Testis (tissue), 2 donors: ENCODE measurements around the gene CNTD1.

Source experiments
- POLR2A ChIP-seq: fragments of 450-650 bp; IDR thresholded peaks from one replicate; pipeline ENCODE4 v1.6.1; 2017; ENCODE audit warnings: antibody characterized with exemption, mild to moderate bottlenecking, moderate library complexity
- TF ChIP-seq, protein P1 (sequence below), 3 experiments: fragments of 450-650 bp in 2 of 3; fragments of 200-600 bp in 1 of 3; sonication (generic) in 1 of 3; IDR thresholded peaks; one replicate each; pipeline ENCODE4 v1.5.1; 2016 to 2019; ENCODE audit warnings: antibody characterized with exemption in 3 of 3, mild to moderate bottlenecking in 2 of 3, moderate library complexity in 1 of 3

DNA sequence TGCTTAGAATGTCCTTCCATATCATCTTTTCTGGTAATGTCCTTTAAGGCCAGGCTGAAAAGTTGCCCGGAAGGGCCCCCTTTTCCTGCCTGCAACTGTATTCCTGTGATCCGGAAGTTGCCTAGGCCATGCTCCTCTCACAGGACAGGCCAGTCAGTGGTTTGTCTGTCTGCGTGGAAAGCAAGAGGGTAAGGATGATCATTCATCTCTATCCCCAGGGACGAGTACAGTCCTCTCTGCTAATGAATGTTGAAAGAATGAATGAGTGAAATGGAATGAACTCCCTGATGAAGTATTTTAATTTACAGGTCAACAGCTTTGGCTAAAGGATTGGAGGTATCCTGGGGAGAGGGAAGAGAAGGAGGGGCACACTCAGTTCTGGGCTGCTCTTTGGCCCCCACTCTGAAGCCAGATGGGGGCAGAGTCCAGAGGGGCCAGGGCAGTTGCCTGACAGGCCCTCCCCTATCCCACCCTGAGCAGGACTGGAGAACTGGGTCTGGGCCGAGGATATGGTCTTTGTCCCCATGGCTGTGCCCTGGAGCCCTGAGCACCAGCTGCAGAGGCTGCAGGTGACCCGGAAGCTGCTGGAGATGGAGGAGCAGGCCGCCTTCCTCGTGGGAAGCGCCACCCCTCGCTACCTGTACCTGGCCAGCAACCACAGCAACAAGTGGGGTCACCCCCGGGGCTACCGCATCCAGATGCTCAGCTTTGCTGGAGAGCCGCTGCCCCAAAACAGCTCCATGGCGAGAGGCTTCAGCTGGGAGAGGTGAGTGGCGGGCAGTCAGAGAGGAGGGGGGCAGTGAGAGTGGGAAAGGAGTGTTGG, 55.5 kb downstream of the CNTD1 start:
- TF ChIP-seq POLR2A, result no peak
- TF ChIP-seq, protein P1, sequence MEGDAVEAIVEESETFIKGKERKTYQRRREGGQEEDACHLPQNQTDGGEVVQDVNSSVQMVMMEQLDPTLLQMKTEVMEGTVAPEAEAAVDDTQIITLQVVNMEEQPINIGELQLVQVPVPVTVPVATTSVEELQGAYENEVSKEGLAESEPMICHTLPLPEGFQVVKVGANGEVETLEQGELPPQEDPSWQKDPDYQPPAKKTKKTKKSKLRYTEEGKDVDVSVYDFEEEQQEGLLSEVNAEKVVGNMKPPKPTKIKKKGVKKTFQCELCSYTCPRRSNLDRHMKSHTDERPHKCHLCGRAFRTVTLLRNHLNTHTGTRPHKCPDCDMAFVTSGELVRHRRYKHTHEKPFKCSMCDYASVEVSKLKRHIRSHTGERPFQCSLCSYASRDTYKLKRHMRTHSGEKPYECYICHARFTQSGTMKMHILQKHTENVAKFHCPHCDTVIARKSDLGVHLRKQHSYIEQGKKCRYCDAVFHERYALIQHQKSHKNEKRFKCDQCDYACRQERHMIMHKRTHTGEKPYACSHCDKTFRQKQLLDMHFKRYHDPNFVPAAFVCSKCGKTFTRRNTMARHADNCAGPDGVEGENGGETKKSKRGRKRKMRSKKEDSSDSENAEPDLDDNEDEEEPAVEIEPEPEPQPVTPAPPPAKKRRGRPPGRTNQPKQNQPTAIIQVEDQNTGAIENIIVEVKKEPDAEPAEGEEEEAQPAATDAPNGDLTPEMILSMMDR (IDR thresholded peaks at IDR 0.05), result no peak
